Thyroid gland (tissue), 4 donors: ENCODE results near the gene VARS1. TPM values are rescaled to one million over a fixed set of nuclear protein-coding genes. Genes with fewer than 3 reads are reported as not detected.

Experiments used
- DNase-seq, 2 donors: peaks; one replicate each; pipeline ENCODE4 v3.0.0-alpha.2; 2019
- H3K27ac ChIP-seq, 3 donors: fragments of 200-600 bp; sonication (generic); 1 replicate in 2 of 3; 2 replicates in 1 of 3; pipeline ENCODE4 v1.5.1; 2016 to 2019; ENCODE audit warnings: mild to moderate bottlenecking in 1 of 3, moderate library complexity in 1 of 3
- H3K27me3 ChIP-seq: fragments of 200-600 bp; sonication (generic); one replicate; pipeline ENCODE4 v1.5.1; 2019
- H3K36me3 ChIP-seq, 2 donors: fragments of 200-600 bp; sonication (generic); one replicate each; pipeline ENCODE4 v1.5.1; 2016 to 2019
- H3K4me1 ChIP-seq, 2 donors: fragments of 200-600 bp; sonication (generic); one replicate each; pipeline ENCODE4 v1.5.1; 2017 to 2019
- H3K4me3 ChIP-seq, 3 donors: fragments of 200-600 bp; sonication (generic); replicated peaks in 1 of 3; 1 replicate in 2 of 3; 2 replicates in 1 of 3; pipeline ENCODE4 v1.5.1; 2016; ENCODE audit warnings: mild to moderate bottlenecking in 1 of 3
- H3K9me3 ChIP-seq: fragments of 200-600 bp; sonication (generic); one replicate; pipeline ENCODE4 v1.5.1; 2017
- CTCF ChIP-seq, 6 experiments: fragments of 200-600 bp in 3 of 6; fragments of 450-650 bp in 3 of 6; sonication (generic) in 3 of 6; IDR thresholded peaks; one replicate each; pipeline ENCODE4 v1.5.1; 2016 to 2019; ENCODE audit warnings: antibody characterized with exemption in 6 of 6, mild to moderate bottlenecking in 2 of 6, inconsistent platforms in 1 of 6, moderate library complexity in 1 of 6
- POLR2A ChIP-seq, 2 donors: fragments of 450-650 bp; IDR thresholded peaks; one replicate each; pipeline ENCODE4 v1.6.1; 2017; ENCODE audit warnings: antibody characterized with exemption in 2 of 2, mild to moderate bottlenecking in 2 of 2, moderate library complexity in 1 of 2
- WGBS, 2 donors: methylation state at CpG; one replicate each; pipeline ENCODE4 v1.1.5; 2017; 5-methylcytosine and 5-hydroxymethylcytosine counted together
- intact Hi-C: fragments of 100-400 bp; cut with DNase I; formaldehyde crosslinking; loops from one replicate; pipeline ENCODE4 v1.15.1; 2023
- total RNA-seq, 4 donors: library from RNA; depleted of rRNA; stranded (reverse); fragments of >200 nt; gene quantifications; one replicate each; pipeline ENCODE4 v1.2.3, GENCODE V29; 2016

The VARS1 gene
- total RNA-seq, 4 donors from 2014 or later, result 33.8 to 120 (median 39.9) TPM

GRCh38 chr6:31792761-31793171 lies 2.8 kb downstream of the VARS1 start:
- DNase-seq, result no peak
- Histone ChIP-seq H3K36me3 (no peaks in the 10 kb centered on the region), H3K27me3 (no peaks in the 10 kb centered on the region), H3K4me3 (no peak overlapping the region), H3K4me1 (peaks cover 11 to 14% of the 10 kb centered on the region in 2 donors), H3K27ac (no peak overlapping the region), H3K9me3 (no peaks in the 10 kb centered on the region)
- WGBS, 2 donors, result 88 to 90% methylated on average over 11 of the region's 12 CpGs
- no peak for TF ChIP-seq CTCF (IDR thresholded peaks at IDR 0.05)
- no peak for TF ChIP-seq POLR2A (IDR thresholded peaks at IDR 0.05)
- intact Hi-C loops, result no loop called here

- TF ChIP-seq POLR2A (IDR thresholded peaks at IDR 0.05) (no peak), CTCF (IDR thresholded peaks at IDR 0.05) (no peak)
- Histone ChIP-seq H3K4me1 (peaks cover 11 to 14% of the 10 kb centered on the region in 2 donors), H3K27me3 (no peaks in the 10 kb centered on the region), H3K27ac (no peak overlapping the region), H3K4me3 (no peak overlapping the region), H3K9me3 (no peaks in the 10 kb centered on the region), H3K36me3 (no peaks in the 10 kb centered on the region)
- intact Hi-C loops, result no loop called here
- DNase-seq, result no peak
- 93 to 94% methylated on average over 3 of the region's 3 CpGs for WGBS, 2 donors
These were observed 3.5 kb downstream of the VARS1 start for GRCh38 chr6:31792090-31792374.

- H3K36me3 ChIP-seq, result no peaks in the 10 kb centered on the region
- H3K27me3 ChIP-seq, result no peaks in the 10 kb centered on the region
- no peaks in the 10 kb centered on the region for H3K9me3 ChIP-seq
- intact Hi-C loops, result no loop called here
- no peak overlapping the region for H3K4me3 ChIP-seq
- DNase-seq, result peak; percentile 44 to 46
- no peak overlapping the region for H3K27ac ChIP-seq
- WGBS, 2 donors, result 67 to 78% methylated on average over 12 of the region's 12 CpGs
- no peak for TF ChIP-seq POLR2A (IDR thresholded peaks at IDR 0.05)
- TF ChIP-seq CTCF (IDR thresholded peaks at IDR 0.05), result peak; percentile 8 to 65 (median 30)
- peaks cover 11 to 14% of the 10 kb centered on the region in 2 donors for H3K4me1 ChIP-seq
These were observed 4.0 kb downstream of the VARS1 start for GRCh38 chr6:31791324-31792089.

GRCh38 chr6:31785475-31785874 lies 10.1 kb downstream of the VARS1 start:
- no peak for TF ChIP-seq CTCF (IDR thresholded peaks at IDR 0.05)
- TF ChIP-seq POLR2A (IDR thresholded peaks at IDR 0.05), result no peak
- no peak for DNase-seq
- 95 to 97% methylated on average over 11 of the region's 11 CpGs for WGBS, 2 donors
- intact Hi-C loops, result no loop called here
- Histone ChIP-seq H3K27ac (no peak overlapping the region), H3K4me1 (no peaks in the 10 kb centered on the region), H3K9me3 (no peaks in the 10 kb centered on the region), H3K4me3 (no peak overlapping the region), H3K27me3 (no peaks in the 10 kb centered on the region), H3K36me3 (peaks cover 39 to 43% of the 10 kb centered on the region in 2 donors)

- H3K9me3 ChIP-seq, result no peaks in the 10 kb centered on the region
- H3K27me3 ChIP-seq, result no peaks in the 10 kb centered on the region
- 97% methylated on average over 14 to 15 of the region's 15 CpGs for WGBS, 2 donors
- no peak for DNase-seq
- no peaks in the 10 kb centered on the region for H3K4me1 ChIP-seq
- intact Hi-C loops, result no loop called here
- H3K4me3 ChIP-seq, result no peak overlapping the region
- H3K36me3 ChIP-seq, result peaks cover 51 to 54% of the 10 kb centered on the region in 2 donors
- H3K27ac ChIP-seq, result no peak overlapping the region
- no peak for TF ChIP-seq CTCF (IDR thresholded peaks at IDR 0.05)
- no peak for TF ChIP-seq POLR2A (IDR thresholded peaks at IDR 0.05)
These were observed 11.2 kb downstream of the VARS1 start for GRCh38 chr6:31784098-31784925.
